HEK293 (cell line): Measurements from ENCODE around the gene CLSTN1.

Source experiments
- BCL11A ChIP-seq: fragments of 450-650 bp; formaldehyde crosslinking; IDR thresholded peaks from 2 replicates; pipeline ENCODE4 v1.5.1; 2016; ENCODE audit warnings: low read depth, missing biosample characterization, missing genetic modification characterization
- CTCF ChIP-seq: fragments of 450-650 bp; formaldehyde crosslinking; IDR thresholded peaks from 2 replicates; pipeline ENCODE4 v1.5.1; 2016; ENCODE audit warnings: missing biosample characterization, missing genetic modification characterization
- ELK4 ChIP-seq: IDR thresholded peaks from 2 replicates; pipeline ENCODE4 v1.6.1; 2011; ENCODE audit warnings: mild to moderate bottlenecking, low read depth, low read length, borderline replicate concordance
- KLF8 ChIP-seq: fragments of 450-650 bp; formaldehyde crosslinking; IDR thresholded peaks from 2 replicates; pipeline ENCODE4 v1.5.1; 2016; ENCODE audit warnings: missing biosample characterization, missing genetic modification characterization
- OVOL3 ChIP-seq: fragments of 450-650 bp; formaldehyde crosslinking; IDR thresholded peaks from 2 replicates; pipeline ENCODE4 v1.5.1; 2016; ENCODE audit warnings: missing biosample characterization, missing genetic modification characterization
- PRDM4 ChIP-seq: fragments of 450-650 bp; formaldehyde crosslinking; IDR thresholded peaks from 2 replicates; pipeline ENCODE4 v1.5.1; 2017; ENCODE audit warnings: missing biosample characterization, missing genetic modification characterization
- SCRT2 ChIP-seq: fragments of 450-650 bp; formaldehyde crosslinking; IDR thresholded peaks from 2 replicates; pipeline ENCODE4 v1.5.1; 2016; ENCODE audit warnings: missing biosample characterization, missing genetic modification characterization
- SP2 ChIP-seq: fragments of 450-650 bp; formaldehyde crosslinking; IDR thresholded peaks from 2 replicates; pipeline ENCODE4 v1.5.1; 2016; ENCODE audit warnings: missing biosample characterization, missing genetic modification characterization
- ZNF10 ChIP-seq: fragments of 450-650 bp; formaldehyde crosslinking; IDR thresholded peaks from 2 replicates; pipeline ENCODE4 v1.5.1; 2017; ENCODE audit warnings: missing biosample characterization, missing genetic modification characterization
- ZNF114 ChIP-seq: fragments of 450-650 bp; formaldehyde crosslinking; IDR thresholded peaks from 2 replicates; pipeline ENCODE4 v1.5.0; 2017; ENCODE audit warnings: missing biosample characterization, missing genetic modification characterization
- ZNF133 ChIP-seq: fragments of 450-650 bp; formaldehyde crosslinking; IDR thresholded peaks from 2 replicates; pipeline ENCODE4 v1.5.1; 2016; ENCODE audit warnings: missing biosample characterization, missing genetic modification characterization
- ZNF146 ChIP-seq: fragments of 450-650 bp; formaldehyde crosslinking; IDR thresholded peaks from 2 replicates; pipeline ENCODE4 v1.5.1; 2016; ENCODE audit warnings: missing biosample characterization, missing genetic modification characterization
- ZNF23 ChIP-seq: fragments of 450-650 bp; formaldehyde crosslinking; IDR thresholded peaks from 2 replicates; pipeline ENCODE4 v1.5.1; 2016; ENCODE audit warnings: missing biosample characterization, missing genetic modification characterization, borderline replicate concordance
- ZNF324 ChIP-seq: fragments of 450-650 bp; formaldehyde crosslinking; IDR thresholded peaks from 2 replicates; pipeline ENCODE4 v1.5.1; 2016; ENCODE audit warnings: missing biosample characterization, missing genetic modification characterization
- ZNF335 ChIP-seq: fragments of 450-650 bp; formaldehyde crosslinking; conservative IDR thresholded peaks from 2 replicates; pipeline ENCODE4 v1.5.1; 2016; ENCODE audit warnings: missing biosample characterization, missing genetic modification characterization
- ZNF37A ChIP-seq: fragments of 450-650 bp; IDR thresholded peaks from 2 replicates; pipeline ENCODE4 v1.5.1; 2018; ENCODE audit warnings: missing biosample characterization, missing genetic modification characterization
- ZNF394 ChIP-seq: fragments of 450-650 bp; formaldehyde crosslinking; IDR thresholded peaks from 2 replicates; pipeline ENCODE4 v1.5.1; 2016; ENCODE audit warnings: missing biosample characterization, missing genetic modification characterization, mild to moderate bottlenecking, moderate library complexity, borderline replicate concordance
- ZNF398 ChIP-seq: fragments of 450-650 bp; formaldehyde crosslinking; IDR thresholded peaks from 2 replicates; pipeline ENCODE4 v1.5.1; 2017; ENCODE audit warnings: missing biosample characterization, missing genetic modification characterization
- ZNF449 ChIP-seq: fragments of 450-650 bp; formaldehyde crosslinking; IDR thresholded peaks from 2 replicates; pipeline ENCODE4 v1.5.1; 2017; ENCODE audit warnings: missing biosample characterization, mild to moderate bottlenecking, missing genetic modification characterization, moderate library complexity
- ZNF530 ChIP-seq: fragments of 450-650 bp; formaldehyde crosslinking; IDR thresholded peaks from 2 replicates; pipeline ENCODE4 v1.5.1; 2016; ENCODE audit warnings: low read depth, missing biosample characterization, missing genetic modification characterization
- ZNF548 ChIP-seq: fragments of 450-650 bp; formaldehyde crosslinking; IDR thresholded peaks from 2 replicates; pipeline ENCODE4 v1.5.1; 2016; ENCODE audit warnings: missing biosample characterization, missing genetic modification characterization
- ZNF558 ChIP-seq: fragments of 450-650 bp; formaldehyde crosslinking; IDR thresholded peaks from 2 replicates; pipeline ENCODE4 v1.5.1; 2016; ENCODE audit warnings: missing biosample characterization, missing genetic modification characterization
- ZNF600 ChIP-seq: fragments of 450-650 bp; formaldehyde crosslinking; IDR thresholded peaks from 2 replicates; pipeline ENCODE4 v1.5.1; 2016; ENCODE audit warnings: missing biosample characterization, missing genetic modification characterization
- ZNF621 ChIP-seq: fragments of 450-650 bp; formaldehyde crosslinking; IDR thresholded peaks from 2 replicates; pipeline ENCODE4 v1.5.1; 2017; ENCODE audit warnings: missing biosample characterization, missing genetic modification characterization
- ZNF645 ChIP-seq: fragments of 450-650 bp; formaldehyde crosslinking; IDR thresholded peaks from 2 replicates; pipeline ENCODE4; 2016; ENCODE audit warnings: missing biosample characterization, missing genetic modification characterization
- ZNF677 ChIP-seq: fragments of 450-650 bp; IDR thresholded peaks from 2 replicates; pipeline ENCODE4 v1.5.0; 2018; ENCODE audit warnings: missing biosample characterization, mild to moderate bottlenecking, missing genetic modification characterization, moderate library complexity
- ZNF768 ChIP-seq: fragments of 450-650 bp; formaldehyde crosslinking; IDR thresholded peaks from 2 replicates; pipeline ENCODE4 v1.5.1; 2018; ENCODE audit warnings: missing biosample characterization, mild to moderate bottlenecking, missing genetic modification characterization
- ZNF843 ChIP-seq: fragments of 450-650 bp; formaldehyde crosslinking; IDR thresholded peaks from 2 replicates; pipeline ENCODE4 v1.5.1; 2016; ENCODE audit warnings: missing biosample characterization, missing genetic modification characterization
- ZSCAN4 ChIP-seq: fragments of 450-650 bp; formaldehyde crosslinking; IDR thresholded peaks from 2 replicates; pipeline ENCODE4 v1.5.1; 2017; ENCODE audit warnings: missing biosample characterization, missing genetic modification characterization

CLSTN1 gene

GRCh38 chr1:9823943-9824701 lies at the start of gene CLSTN1 (continued):
- no peak for TF ChIP-seq ZNF645 (tag by site-specific recombination)
- peak; percentile 77; the same call in 1 of the 2 replicates for TF ChIP-seq ZNF398 (tag by site-specific recombination)
- no peak for TF ChIP-seq ZNF449 (tag by site-specific recombination)
- no peak for TF ChIP-seq ZNF548 (tag by site-specific recombination)
- TF ChIP-seq BCL11A (tag by site-specific recombination), result peak; percentile 51
- TF ChIP-seq ZNF768 (tag by site-specific recombination), result no peak
- no peak for TF ChIP-seq ZNF23 (tag by site-specific recombination)
- TF ChIP-seq ZNF324 (tag by site-specific recombination), result peak; percentile 63; the same call in 1 of the 2 replicates
- TF ChIP-seq ZNF600 (tag by site-specific recombination), result peak; percentile 86
- TF ChIP-seq ZNF558 (tag by site-specific recombination), result no peak
- no peak for TF ChIP-seq ZNF843 (tag by site-specific recombination)
- peak; percentile 11; the same call in 1 of the 2 replicates for TF ChIP-seq ZNF394 (tag by site-specific recombination)
- TF ChIP-seq PRDM4 (tag by site-specific recombination), result no peak
- TF ChIP-seq ZNF37A, result no peak
- peak; percentile 12; the same call in 1 of the 2 replicates for TF ChIP-seq CTCF (tag by site-specific recombination)
- TF ChIP-seq SCRT2, result no peak
- peak; percentile 16; the same call in 1 of the 2 replicates for TF ChIP-seq SP2
- TF ChIP-seq ZNF114 (tag by site-specific recombination), result no peak
- no peak for TF ChIP-seq ZNF146
- TF ChIP-seq ZSCAN4 (tag by site-specific recombination), result no peak
- TF ChIP-seq ZNF335 (tag by site-specific recombination), result peak; percentile 85
- TF ChIP-seq OVOL3 (tag by site-specific recombination), result no peak
- TF ChIP-seq KLF8, result peak; percentile 69; the same call in 1 of the 2 replicates
- no peak for TF ChIP-seq ZNF10 (tag by site-specific recombination)
- no peak for TF ChIP-seq ZNF530 (tag by site-specific recombination)
- no peak for TF ChIP-seq ELK4
- no peak for TF ChIP-seq ZNF621
- no peak for TF ChIP-seq ZNF133
- TF ChIP-seq ZNF677, result no peak
